OCI-LY1 (cell line): Measurements from ENCODE around the gene MYLK3.

Source experiments
- CTCF ChIP-seq: fragments of 200-600 bp; sonication (generic), shearing (Covaris generic); IDR thresholded peaks from 2 replicates; pipeline ENCODE4 v1.5.1; 2017; ENCODE audit warnings: mild to moderate bottlenecking, antibody characterized with exemption, low read length, moderate library complexity, mixed read lengths
- EZH2 ChIP-seq: fragments of 200-600 bp; sonication (generic), shearing (Covaris generic); IDR thresholded peaks from 2 replicates; pipeline ENCODE4 v1.8.0; 2017; ENCODE audit warnings: borderline replicate concordance, mixed run types, mild to moderate bottlenecking, antibody characterized with exemption, low read length, moderate library complexity, mixed read lengths

GRCh38 chr16:46797501-46797900 is 49.4 kb upstream of the MYLK3 start:
- TF ChIP-seq EZH2 (no peak), CTCF (no peak)
